Hepatocyte (in vitro differentiated cells): ENCODE results near the gene CXCL11. TPM values are rescaled to one million over a fixed set of nuclear protein-coding genes. Genes with fewer than 3 reads are reported as not detected.

ENCODE experiments used
- DNase-seq: peaks from one replicate; pipeline ENCODE4 v3.0.0-alpha.2; 2016; ENCODE audit warnings: low spot score
- H2AFZ ChIP-seq: fragments of 200-600 bp; sonication (generic); 2 replicates; pipeline ENCODE4 v1.6.0; 2016; ENCODE audit warnings: antibody characterized with exemption, mild to moderate bottlenecking
- H3K27ac ChIP-seq: fragments of 200-600 bp; sonication (generic); 2 replicates; pipeline ENCODE4 v1.5.1; 2016; ENCODE audit warnings: mild to moderate bottlenecking
- H3K27me3 ChIP-seq: fragments of 200-600 bp; sonication (generic); 2 replicates; pipeline ENCODE4 v1.6.1; 2016
- H3K36me3 ChIP-seq: fragments of 200-600 bp; sonication (generic); replicated peaks from 2 replicates; pipeline ENCODE4 v1.5.1; 2016; ENCODE audit warnings: low read depth; ENCODE audit not compliant: insufficient read depth
- H3K4me1 ChIP-seq: fragments of 200-600 bp; sonication (generic); 2 replicates; pipeline ENCODE4 v1.5.1; 2016; ENCODE audit warnings: mild to moderate bottlenecking, moderate library complexity; ENCODE audit not compliant: insufficient read depth
- H3K4me2 ChIP-seq: fragments of 200-600 bp; sonication (generic); 2 replicates; pipeline ENCODE4 v1.6.0; 2016
- H3K4me3 ChIP-seq: fragments of 200-600 bp; sonication (generic); 2 replicates; pipeline ENCODE4 v1.5.1; 2016; ENCODE audit warnings: mild to moderate bottlenecking
- H3K79me2 ChIP-seq: fragments of 200-600 bp; sonication (generic); 2 replicates; pipeline ENCODE4 v1.6.0; 2017; ENCODE audit warnings: mild to moderate bottlenecking
- H3K9me2 ChIP-seq: fragments of 200-600 bp; sonication (generic); replicated peaks from 2 replicates; pipeline ENCODE4 v1.6.0; 2017; ENCODE audit warnings: mild to moderate bottlenecking; ENCODE audit not compliant: insufficient read depth
- H3K9me3 ChIP-seq: fragments of 200-600 bp; sonication (generic); 2 replicates; pipeline ENCODE4 v1.5.1; 2016; ENCODE audit warnings: low read depth, mild to moderate bottlenecking
- H4K20me1 ChIP-seq: fragments of 200-600 bp; sonication (generic); 2 replicates; pipeline ENCODE4 v1.6.0; 2016; ENCODE audit warnings: mild to moderate bottlenecking; ENCODE audit not compliant: insufficient read depth, poor library complexity, severe bottlenecking
- EZH2 ChIP-seq: fragments of 200-600 bp; sonication (generic); IDR thresholded peaks from 2 replicates; pipeline ENCODE4 v1.6.1; 2016; ENCODE audit warnings: antibody characterized with exemption, mild to moderate bottlenecking, borderline replicate concordance
- EZH2phosphoT487 ChIP-seq: fragments of 200-600 bp; sonication (generic); IDR thresholded peaks from one replicate; pipeline ENCODE4 v1.6.1; 2018; ENCODE audit warnings: antibody characterized with exemption, mild to moderate bottlenecking, low read depth, moderate library complexity; ENCODE audit not compliant: unreplicated experiment, severe bottlenecking
- WGBS: methylation state at CpG from one replicate; pipeline ENCODE4 v1.1.6; 2016; ENCODE audit warnings: low lambda C conversion rate; ENCODE audit errors: missing lambda C conversion rate; 5-methylcytosine and 5-hydroxymethylcytosine counted together
- polyA plus RNA-seq: library from polyadenylated mRNA; unstranded; fragments of >200 nt; fragmentation: Nextera tagmentation; extraction: Ambion mirVana; gene quantifications from 2 replicates; pipeline ENCODE4 v1.2.1, GENCODE V29; 2016
- total RNA-seq: library from RNA; depleted of rRNA; stranded (reverse); fragments of >200 nt; gene quantifications from 2 replicates; pipeline ENCODE4 v1.2.3, GENCODE V29; 2014
- TF ChIP-seq, protein P1 (sequence below): fragments of 200-600 bp; sonication (generic); IDR thresholded peaks from 2 replicates; pipeline ENCODE4 v1.5.1; 2016; ENCODE audit warnings: antibody characterized with exemption, mild to moderate bottlenecking; ENCODE audit not compliant: poor library complexity

The CXCL11 gene
- total and polyA plus RNA-seq, 2 experiments from 2014 or later, result not detected

DNA sequence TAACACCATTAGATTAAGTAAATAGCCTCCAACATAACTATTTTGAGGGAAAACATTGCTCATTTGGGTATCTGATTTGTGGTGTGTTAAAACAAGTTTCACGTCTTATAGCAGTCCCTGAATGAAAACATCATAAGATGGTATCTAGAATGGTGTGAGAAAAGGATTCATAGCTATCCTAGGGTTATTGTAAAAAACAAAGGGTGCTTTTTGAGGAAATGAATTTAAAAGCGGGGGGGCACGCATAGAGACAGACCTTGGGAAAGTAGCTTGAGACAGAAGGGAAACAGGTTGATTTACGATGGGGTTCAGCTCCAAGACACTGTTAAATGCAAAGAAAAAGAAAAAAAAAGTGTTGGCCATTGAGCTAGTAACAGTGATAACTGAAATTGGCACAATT, 11.8 kb downstream of the CXCL11 start:
- H2AFZ ChIP-seq, result no peak overlapping the region
- H3K9me2 ChIP-seq, result no peaks in the 10 kb centered on the region
- DNase-seq, result no peak
- no peak overlapping the region for H3K4me2 ChIP-seq
- no peaks in the 10 kb centered on the region for H4K20me1 ChIP-seq
- H3K27me3 ChIP-seq, result no peaks in the 10 kb centered on the region
- no peak overlapping the region for H3K4me3 ChIP-seq
- no peaks in the 10 kb centered on the region for H3K4me1 ChIP-seq
- WGBS, result 94% methylated on average over 4 of the region's 4 CpGs
- H3K36me3 ChIP-seq, result no peaks in the 10 kb centered on the region
- no peak overlapping the region for H3K27ac ChIP-seq
- no peaks in the 10 kb centered on the region for H3K79me2 ChIP-seq
- no peaks in the 10 kb centered on the region for H3K9me3 ChIP-seq
- TF ChIP-seq, protein P1, sequence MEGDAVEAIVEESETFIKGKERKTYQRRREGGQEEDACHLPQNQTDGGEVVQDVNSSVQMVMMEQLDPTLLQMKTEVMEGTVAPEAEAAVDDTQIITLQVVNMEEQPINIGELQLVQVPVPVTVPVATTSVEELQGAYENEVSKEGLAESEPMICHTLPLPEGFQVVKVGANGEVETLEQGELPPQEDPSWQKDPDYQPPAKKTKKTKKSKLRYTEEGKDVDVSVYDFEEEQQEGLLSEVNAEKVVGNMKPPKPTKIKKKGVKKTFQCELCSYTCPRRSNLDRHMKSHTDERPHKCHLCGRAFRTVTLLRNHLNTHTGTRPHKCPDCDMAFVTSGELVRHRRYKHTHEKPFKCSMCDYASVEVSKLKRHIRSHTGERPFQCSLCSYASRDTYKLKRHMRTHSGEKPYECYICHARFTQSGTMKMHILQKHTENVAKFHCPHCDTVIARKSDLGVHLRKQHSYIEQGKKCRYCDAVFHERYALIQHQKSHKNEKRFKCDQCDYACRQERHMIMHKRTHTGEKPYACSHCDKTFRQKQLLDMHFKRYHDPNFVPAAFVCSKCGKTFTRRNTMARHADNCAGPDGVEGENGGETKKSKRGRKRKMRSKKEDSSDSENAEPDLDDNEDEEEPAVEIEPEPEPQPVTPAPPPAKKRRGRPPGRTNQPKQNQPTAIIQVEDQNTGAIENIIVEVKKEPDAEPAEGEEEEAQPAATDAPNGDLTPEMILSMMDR, result no peak
- TF ChIP-seq EZH2, result no peak
- TF ChIP-seq EZH2phosphoT487, result no peak

DNA sequence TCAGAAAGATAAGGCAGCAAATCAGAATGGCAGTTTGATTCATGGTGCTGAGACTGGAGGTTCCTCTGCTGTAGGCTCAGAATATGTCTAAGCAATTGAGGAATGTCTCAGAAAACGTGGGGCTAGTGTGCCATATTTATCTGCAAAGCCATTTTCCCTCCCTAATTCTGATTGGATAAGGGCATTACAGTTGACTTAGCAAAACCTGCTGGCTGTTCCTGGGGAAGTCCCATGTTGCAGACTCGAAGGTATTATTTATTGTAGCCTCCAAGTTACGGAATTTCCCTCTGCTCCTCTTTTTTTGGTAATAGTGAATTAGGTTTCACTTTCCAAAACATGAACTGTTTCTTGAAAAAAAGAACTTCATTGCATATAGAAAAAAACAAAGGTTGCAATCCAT, 12.5 kb downstream of the CXCL11 start, which contains the start of gene CXCL10:
TSS of gene CXCL10 (minus strand) at position 109 of the 400 bp plus-strand sequence. CDS start at position 43, 66 bp downstream.
- H3K27ac ChIP-seq, result no peak within 1 kb of the TSS
- 63% methylated on average over 3 of the region's 3 CpGs for WGBS
- H3K9me3 ChIP-seq, result no peaks in the 10 kb centered on the region
- H2AFZ ChIP-seq, result no peak within 1 kb of the TSS
- no peak within 1 kb of the TSS for H3K4me3 ChIP-seq
- no peak within 1 kb of the TSS for H3K4me2 ChIP-seq
- H3K9me2 ChIP-seq, result no peaks in the 10 kb centered on the region
- no peaks in the 10 kb centered on the region for H3K27me3 ChIP-seq
- no peaks in the 10 kb centered on the region for H3K4me1 ChIP-seq
- no peaks in the 10 kb centered on the region for H3K36me3 ChIP-seq
- H3K79me2 ChIP-seq, result no peaks in the 10 kb centered on the region
- DNase-seq, result no peak
- TF ChIP-seq EZH2phosphoT487, result no peak
- no peak for TF ChIP-seq EZH2
- TF ChIP-seq, protein P1, result no peak
- H4K20me1 ChIP-seq, result no peaks in the 10 kb centered on the region

DNA sequence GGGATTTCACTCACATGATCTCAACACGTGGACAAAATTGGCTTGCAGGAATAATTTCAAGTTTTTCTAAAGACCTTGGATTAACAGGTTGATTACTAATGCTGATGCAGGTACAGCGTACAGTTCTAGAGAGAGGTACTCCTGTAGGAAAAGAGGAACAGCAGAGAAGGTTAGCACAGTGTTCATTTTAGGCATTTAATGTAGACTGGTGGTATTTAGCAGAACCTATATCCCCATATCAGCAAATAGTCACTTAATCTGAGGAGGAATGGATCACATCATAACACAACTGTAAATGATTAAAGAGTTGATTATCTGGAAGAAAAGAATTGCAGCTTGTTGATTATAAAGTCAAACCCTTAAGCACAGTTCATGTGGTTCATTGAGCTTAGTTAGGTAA, 13.2 kb downstream of the CXCL11 start:
- TF ChIP-seq EZH2phosphoT487 (no peak), EZH2 (no peak)
- TF ChIP-seq, protein P1, result no peak
- WGBS, result 83% methylated on average over 2 of the region's 2 CpGs
- no peaks in the 10 kb centered on the region for H3K9me2 ChIP-seq
- H3K4me2 ChIP-seq, result no peak overlapping the region
- H2AFZ ChIP-seq, result no peak overlapping the region
- H3K4me3 ChIP-seq, result no peak overlapping the region
- H3K27me3 ChIP-seq, result no peaks in the 10 kb centered on the region
- no peaks in the 10 kb centered on the region for H3K79me2 ChIP-seq
- no peak overlapping the region for H3K27ac ChIP-seq
- no peaks in the 10 kb centered on the region for H3K4me1 ChIP-seq
- H4K20me1 ChIP-seq, result no peaks in the 10 kb centered on the region
- DNase-seq, result no peak
- H3K9me3 ChIP-seq, result no peaks in the 10 kb centered on the region
- no peaks in the 10 kb centered on the region for H3K36me3 ChIP-seq

DNA sequence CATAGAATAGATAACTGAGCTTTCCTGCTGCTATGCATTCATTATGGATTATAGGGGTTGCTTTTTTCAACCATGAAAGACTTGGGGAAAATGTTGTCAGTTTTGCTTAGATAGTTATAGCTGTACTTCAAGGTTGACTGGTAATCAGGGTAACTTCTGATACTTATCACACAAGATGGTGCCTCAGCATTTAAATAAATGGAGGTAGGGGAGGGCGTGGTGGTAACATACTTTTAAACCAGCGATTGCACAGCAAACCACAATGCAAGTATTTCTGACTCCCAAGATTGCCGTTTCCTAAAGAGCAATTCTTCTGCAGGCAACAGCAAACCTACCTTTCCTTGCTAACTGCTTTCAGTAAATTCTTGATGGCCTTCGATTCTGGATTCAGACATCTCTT, 13.8 kb downstream of the CXCL11 start:
- DNase-seq, result no peak
- Histone ChIP-seq H3K9me2 (no peaks in the 10 kb centered on the region), H3K27me3 (no peaks in the 10 kb centered on the region), H3K4me2 (no peak overlapping the region), H3K36me3 (no peaks in the 10 kb centered on the region), H4K20me1 (no peaks in the 10 kb centered on the region), H3K4me1 (no peaks in the 10 kb centered on the region), H2AFZ (no peak overlapping the region), H3K27ac (no peak overlapping the region), H3K4me3 (no peak overlapping the region), H3K79me2 (no peaks in the 10 kb centered on the region), H3K9me3 (no peaks in the 10 kb centered on the region)
- TF ChIP-seq EZH2phosphoT487 (no peak), EZH2 (no peak)
- TF ChIP-seq, protein P1, result no peak
- 88% methylated on average over 4 of the region's 4 CpGs for WGBS
